ENCODE results near the gene SLC7A6OS. TPM values are rescaled to one million over a fixed set of nuclear protein-coding genes. Genes with fewer than 3 reads are reported as not detected.

Gene SLC7A6OS
- total RNA-seq, 1 experiment from 2014 or later, result 14.2 TPM

- intact Hi-C loops (cut with micrococcal nuclease; ENCODE audit: unreplicated experiment), result no loop called here
- H3K27ac ChIP-seq, result no peak overlapping the region
- no peaks in the 10 kb centered on the region for H3K79me2 ChIP-seq (ENCODE audit: low read depth)
- ChIA-PET CTCF (no interaction called here), POLR2A (ENCODE audit: unreplicated experiment) (interaction anchor here (0.7 kb wide), 1 partner anchor 147 kb away, joined by 5 read pairs; no protein-coding TSS in a partner anchor)
- peaks cover 21% of the 10 kb centered on the region for H4K20me1 ChIP-seq (ENCODE audit: insufficient read depth)
- no peak overlapping the region for H3K4me3 ChIP-seq
- no TSS peak for BruUV-seq (replicated peaks)
- no peaks in the 10 kb centered on the region for H3K9me2 ChIP-seq (ENCODE audit: insufficient read depth)
- peaks cover 22% of the 10 kb centered on the region; the same call in 1 of the 2 replicates for H3F3A ChIP-seq (ENCODE audit: insufficient read depth, low read depth)
- TF ChIP-seq CTCF (conservative IDR thresholded peaks at IDR 0.05) (no peak), EZH2 (IDR thresholded peaks at IDR 0.05; ENCODE audit: low read depth) (no peak)
- DNase-seq, result no peak
- no peaks in the 10 kb centered on the region for H3K9me3 ChIP-seq (ENCODE audit: insufficient read depth, low read depth)
- H2AFZ ChIP-seq, result no peak overlapping the region
- no peaks in the 10 kb centered on the region for H3K4me1 ChIP-seq (replicated peaks; ENCODE audit: insufficient read depth)
- peaks cover 28% of the 10 kb centered on the region; the same call in 1 of the 2 replicates for H3K36me3 ChIP-seq (ENCODE audit: low read depth)
- H3K27me3 ChIP-seq (ENCODE audit: insufficient read depth, low read depth), result no peaks in the 10 kb centered on the region
- H3K4me2 ChIP-seq, result no peak overlapping the region
These were observed 14.5 kb downstream of the SLC7A6OS start for GRCh38 chr16:68296291-68296690.

GRCh38 chr16:68292425-68292824, 18.3 kb downstream of the SLC7A6OS start:
- H3K4me3 ChIP-seq, result no peak overlapping the region
- DNase-seq, result no peak
- no TSS peak for BruUV-seq (replicated peaks)
- H2AFZ ChIP-seq, result no peak overlapping the region
- ChIA-PET CTCF (no interaction called here), POLR2A (ENCODE audit: unreplicated experiment) (no interaction called here)
- no peaks in the 10 kb centered on the region for H3K79me2 ChIP-seq (ENCODE audit: low read depth)
- H3K4me1 ChIP-seq (replicated peaks; ENCODE audit: insufficient read depth), result 0 out of 2 replicates have a peak, but pooled peaks cover 7% of the 10 kb centered on the region
- peaks cover 14% of the 10 kb centered on the region; the same call in 1 of the 2 replicates for H3K36me3 ChIP-seq (ENCODE audit: low read depth)
- H3K27ac ChIP-seq, result no peak overlapping the region
- H3K27me3 ChIP-seq (ENCODE audit: insufficient read depth, low read depth), result no peaks in the 10 kb centered on the region
- TF ChIP-seq CTCF (conservative IDR thresholded peaks at IDR 0.05) (no peak), EZH2 (IDR thresholded peaks at IDR 0.05; ENCODE audit: low read depth) (no peak)
- H3F3A ChIP-seq (ENCODE audit: insufficient read depth, low read depth), result no peaks in the 10 kb centered on the region; the same call in 1 of the 2 replicates
- peaks cover 12% of the 10 kb centered on the region for H4K20me1 ChIP-seq (ENCODE audit: insufficient read depth)
- no peaks in the 10 kb centered on the region for H3K9me2 ChIP-seq (ENCODE audit: insufficient read depth)
- H3K4me2 ChIP-seq, result no peak overlapping the region
- intact Hi-C loops (cut with micrococcal nuclease; ENCODE audit: unreplicated experiment), result no loop called here
- H3K9me3 ChIP-seq (ENCODE audit: insufficient read depth, low read depth), result no peaks in the 10 kb centered on the region

- Histone ChIP-seq H3K27me3 (ENCODE audit: insufficient read depth, low read depth) (no peaks in the 10 kb centered on the region), H3K36me3 (ENCODE audit: low read depth) (0 out of 2 replicates have a peak, but pooled peaks cover 5% of the 10 kb centered on the region), H3K9me3 (ENCODE audit: insufficient read depth, low read depth) (no peaks in the 10 kb centered on the region), H2AFZ (no peak overlapping the region), H3K79me2 (ENCODE audit: low read depth) (no peaks in the 10 kb centered on the region), H4K20me1 (ENCODE audit: insufficient read depth) (peaks cover 12% of the 10 kb centered on the region), H3K4me2 (no peak overlapping the region), H3F3A (ENCODE audit: insufficient read depth, low read depth) (no peaks in the 10 kb centered on the region; the same call in 1 of the 2 replicates), H3K4me3 (no peak overlapping the region), H3K4me1 (replicated peaks; ENCODE audit: insufficient read depth) (0 out of 2 replicates have a peak, but pooled peaks cover 7% of the 10 kb centered on the region), H3K27ac (no peak overlapping the region), H3K9me2 (ENCODE audit: insufficient read depth) (no peaks in the 10 kb centered on the region)
- CTCF ChIA-PET, result no interaction called here
- POLR2A ChIA-PET (ENCODE audit: unreplicated experiment), result no interaction called here
- TF ChIP-seq EZH2 (IDR thresholded peaks at IDR 0.05; ENCODE audit: low read depth), result no peak
- no peak for TF ChIP-seq CTCF (conservative IDR thresholded peaks at IDR 0.05)
- intact Hi-C loops (cut with micrococcal nuclease; ENCODE audit: unreplicated experiment), result no loop called here
- BruUV-seq (replicated peaks), result no TSS peak
- no peak for DNase-seq
These were observed 19.5 kb downstream of the SLC7A6OS start for GRCh38 chr16:68291227-68291626.
